Activated CD4-positive, alpha-beta T cell treated with anti-CD3 and anti-CD28 coated beads, Interleukin-2, amount 50 U/mL, for 1 hour (primary cell): Measurements from ENCODE around the gene SLC24A4.

ENCODE experiments used
- DNase-seq: peaks from one replicate; pipeline ENCODE4 v3.0.0-alpha.2; 2020

SLC24A4 gene

DNA sequence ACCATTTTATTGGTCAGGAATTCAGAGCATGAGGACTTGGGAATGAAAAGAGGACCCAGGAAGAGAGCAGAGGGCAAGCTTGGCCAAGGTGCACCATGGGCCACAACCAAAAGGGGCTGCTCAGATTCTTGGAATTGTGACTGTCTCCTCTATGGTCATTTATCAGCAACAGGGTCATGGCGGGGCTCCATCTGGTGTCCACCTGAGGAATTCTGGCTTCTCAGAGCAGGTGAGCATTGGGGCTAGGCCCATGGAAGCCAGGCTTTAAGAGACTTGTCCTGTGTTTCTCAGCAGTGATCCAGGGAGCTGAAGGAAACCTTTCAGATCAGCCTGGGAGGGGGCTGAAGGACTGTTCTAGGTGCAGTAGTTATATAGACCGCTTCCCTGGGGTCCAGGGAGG is 188.0 kb downstream of the SLC24A4 start:
- DNase-seq, result no peak

DNA sequence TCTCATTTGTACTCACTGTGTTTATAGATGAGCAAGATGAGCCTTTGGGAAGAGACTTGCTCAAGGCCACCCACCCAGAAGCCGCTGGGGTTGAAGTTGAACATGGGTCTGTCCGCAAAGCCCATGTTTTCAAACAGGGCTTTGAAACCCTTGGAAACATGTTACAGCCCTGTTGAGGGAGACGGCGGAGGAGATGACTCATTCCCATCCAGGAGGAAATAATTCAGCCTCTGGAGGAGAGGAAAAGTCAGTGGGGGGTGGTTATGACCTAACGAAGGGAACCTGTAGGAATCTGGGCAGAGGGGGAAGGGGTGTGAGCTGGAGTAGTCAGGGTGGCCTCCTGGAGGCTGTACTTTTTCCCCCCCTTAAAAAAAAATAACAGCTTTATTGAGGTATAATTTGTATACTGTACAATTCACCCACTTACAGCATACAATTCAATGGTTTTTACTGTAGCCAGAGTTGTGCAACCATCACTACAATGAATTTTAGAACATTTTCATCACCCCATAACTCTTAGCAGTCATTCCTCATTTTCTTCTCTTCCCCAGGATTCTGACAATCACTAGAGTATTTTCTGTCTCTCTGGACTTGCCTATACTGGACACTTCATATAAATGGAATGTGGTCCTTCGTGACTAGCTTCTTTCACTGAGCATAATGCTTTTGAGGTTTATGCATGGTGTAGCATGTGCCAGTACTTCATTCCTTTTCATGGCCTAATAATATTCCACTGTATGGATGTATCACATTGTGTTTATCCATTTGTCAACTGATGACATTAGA is 188.7 kb downstream of the SLC24A4 start:
- no peak for DNase-seq

DNA sequence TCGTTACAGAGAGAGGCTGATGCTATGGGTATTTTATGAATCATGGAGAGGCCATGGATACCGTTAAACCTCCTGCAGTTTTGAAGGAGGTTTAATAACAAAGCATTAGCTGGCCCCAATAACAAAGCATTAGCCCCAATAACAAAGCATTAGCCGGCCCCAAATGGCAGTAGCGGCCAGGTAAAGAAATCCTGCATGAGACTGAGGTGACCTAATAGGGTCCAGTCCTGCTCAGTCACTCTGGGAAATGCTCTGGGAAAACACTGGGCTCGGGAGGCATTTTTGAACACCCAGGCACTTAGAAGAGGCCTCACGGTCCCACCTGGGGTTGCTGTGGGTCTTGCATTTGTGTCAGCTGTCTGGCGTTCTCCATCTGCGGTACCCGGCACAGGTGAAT is 189.8 kb downstream of the SLC24A4 start:
- no peak for DNase-seq

DNA sequence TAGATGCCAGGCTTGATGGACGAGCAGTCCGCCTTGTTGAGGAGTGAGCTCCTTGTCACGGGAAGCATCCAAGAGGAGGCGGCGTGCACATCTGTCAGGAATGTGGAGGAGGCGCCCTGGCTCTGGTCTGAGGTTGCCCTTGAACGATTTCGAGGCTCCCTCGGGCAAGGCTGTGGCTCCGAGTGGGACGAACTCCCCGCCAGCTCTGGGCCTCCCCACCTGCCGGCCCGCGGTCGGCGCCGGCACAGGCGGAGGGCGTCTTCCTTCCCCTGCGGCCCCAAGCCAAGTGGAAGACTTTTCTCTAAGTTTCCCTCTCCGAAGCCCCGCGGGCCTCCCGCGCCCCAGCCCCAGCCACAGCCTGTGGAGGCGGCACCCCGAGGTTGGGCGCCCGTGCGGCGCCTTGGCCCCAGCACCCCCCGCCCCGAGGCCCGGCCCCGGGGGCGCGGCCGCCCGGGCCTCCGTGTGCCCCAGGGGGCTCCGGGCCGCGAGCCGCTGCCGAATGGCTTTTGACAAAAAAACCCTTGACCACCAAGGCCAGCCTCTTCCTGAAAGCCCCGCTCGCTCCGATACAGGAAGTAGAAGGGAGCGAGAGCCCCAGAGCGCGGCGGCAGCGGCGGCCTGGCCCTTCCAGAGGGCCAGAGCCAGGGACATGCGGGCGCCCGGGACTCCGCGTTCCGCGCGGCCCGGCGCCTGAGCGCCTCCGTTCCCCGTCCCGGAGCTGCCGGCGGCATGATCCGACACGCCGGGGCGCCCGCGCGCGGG is 190.4 kb downstream of the SLC24A4 start, which contains the start of gene RIN3:
TSS of gene RIN3 (plus strand) at position 578 of the 762 bp plus-strand sequence. CDS start at position 730, 152 bp downstream.
- DNase-seq, result peak; percentile 16

DNA sequence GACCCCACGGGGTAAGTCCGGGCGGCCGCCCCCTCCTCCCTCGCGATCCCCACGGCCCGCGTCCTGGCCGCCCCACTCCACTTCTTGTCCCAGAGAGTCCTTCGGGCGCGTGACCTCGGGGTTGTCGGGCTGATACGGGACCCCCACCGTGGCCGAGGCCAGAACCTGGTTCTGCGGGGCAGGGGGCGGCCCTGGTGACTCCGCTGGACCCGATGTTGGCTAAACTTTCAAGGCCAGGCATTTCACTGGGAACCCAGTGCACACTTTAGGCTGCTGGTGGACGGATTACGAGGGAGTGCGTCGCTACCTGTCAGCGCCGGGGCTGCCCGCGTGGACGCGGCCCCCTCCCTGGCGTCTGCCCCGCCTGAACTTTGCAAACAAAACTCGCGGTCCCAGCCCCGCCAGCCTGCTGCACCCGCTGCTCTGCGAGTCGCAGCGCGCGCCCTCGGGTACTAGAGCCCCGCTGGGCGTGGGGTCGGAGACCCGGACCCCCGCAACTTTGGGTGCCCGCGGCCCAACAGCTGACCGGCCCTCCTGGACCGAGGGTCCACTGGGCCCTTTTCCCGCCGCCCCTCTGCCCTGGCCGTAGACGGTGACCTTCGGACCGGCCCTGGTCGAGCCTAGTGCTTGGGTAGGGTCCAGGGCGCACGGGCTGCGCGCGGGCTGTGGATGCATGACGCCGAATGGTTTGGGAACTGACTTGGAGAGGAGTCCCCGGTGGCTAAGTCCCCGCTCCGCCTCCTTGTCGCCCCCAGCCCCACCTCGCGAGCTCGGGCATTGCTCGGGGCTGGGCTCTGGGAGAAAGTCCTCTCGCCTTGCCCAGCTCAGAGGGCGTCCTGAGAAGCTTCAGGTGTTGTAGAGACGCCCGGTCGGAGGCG is 191.2 kb downstream of the SLC24A4 start:
- DNase-seq, result peak; percentile 28

DNA sequence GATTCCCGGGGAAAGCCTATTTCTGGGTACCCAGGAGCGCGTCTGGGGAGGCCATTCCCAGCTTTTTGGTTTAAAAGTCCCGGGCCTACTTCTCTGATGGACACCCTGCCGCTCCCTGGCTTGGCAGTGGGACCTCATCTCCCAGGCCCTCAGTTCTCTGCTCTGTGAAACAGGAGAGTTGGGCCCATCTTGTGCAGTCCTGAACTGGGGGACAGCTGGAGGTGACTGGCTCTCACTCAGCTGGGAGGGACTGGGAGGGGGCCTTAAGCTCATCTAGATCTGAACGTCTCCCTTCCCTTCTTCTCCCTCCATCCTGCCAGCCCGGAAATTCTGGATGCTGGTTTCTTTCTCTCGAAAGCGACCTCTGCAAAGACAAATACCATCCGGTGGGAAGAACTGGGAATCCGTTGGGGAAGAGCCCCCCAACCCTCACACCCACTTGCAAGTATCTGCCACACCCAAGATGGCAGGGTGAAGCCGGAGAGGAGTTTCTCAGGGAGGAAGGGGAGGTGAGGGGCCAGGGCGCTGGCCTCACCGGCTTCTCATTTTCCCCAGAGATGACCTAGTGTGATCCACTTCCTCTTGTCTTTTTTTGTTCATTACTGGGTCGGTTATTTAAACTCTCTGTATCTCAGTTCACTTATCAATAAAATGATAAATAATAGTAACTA is 192.0 kb downstream of the SLC24A4 start:
- no peak for DNase-seq

DNA sequence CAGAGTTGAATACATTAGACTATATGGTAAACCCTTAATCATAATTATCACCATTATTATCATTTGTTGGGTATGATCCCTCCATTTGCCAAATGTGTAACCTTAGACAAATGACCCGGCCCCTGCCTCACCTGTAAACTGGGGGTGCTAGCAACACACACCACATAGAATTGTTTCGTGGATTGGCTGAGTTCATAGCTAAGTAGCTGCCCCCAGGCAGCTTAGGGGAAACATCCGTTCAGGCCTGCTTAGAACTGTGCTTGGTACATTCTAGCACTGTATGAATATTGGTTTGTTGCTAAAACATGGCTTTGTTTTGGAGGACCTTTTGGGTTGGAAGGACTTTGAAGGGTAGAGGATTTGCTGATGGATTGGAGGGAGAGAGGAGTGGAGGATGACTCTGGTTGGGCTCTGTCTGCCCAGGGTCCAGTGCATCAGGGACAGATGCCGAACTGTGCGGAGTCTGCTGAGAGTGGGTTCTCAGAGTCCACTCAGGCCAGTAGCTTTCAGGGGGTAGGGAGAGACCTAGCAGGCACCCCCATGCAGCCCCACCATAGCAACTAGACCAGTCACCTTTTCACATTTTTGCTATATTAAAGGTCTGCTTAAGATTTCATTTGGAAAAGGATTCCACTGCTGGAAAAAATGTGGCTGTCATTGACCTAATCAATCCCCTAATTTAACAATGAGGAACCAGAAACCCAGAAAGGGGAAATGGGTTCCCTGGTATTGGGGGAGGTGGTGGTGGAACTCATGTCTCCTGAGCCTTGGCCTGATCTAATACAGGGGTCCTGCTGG is 192.8 kb downstream of the SLC24A4 start:
- no peak for DNase-seq

DNA sequence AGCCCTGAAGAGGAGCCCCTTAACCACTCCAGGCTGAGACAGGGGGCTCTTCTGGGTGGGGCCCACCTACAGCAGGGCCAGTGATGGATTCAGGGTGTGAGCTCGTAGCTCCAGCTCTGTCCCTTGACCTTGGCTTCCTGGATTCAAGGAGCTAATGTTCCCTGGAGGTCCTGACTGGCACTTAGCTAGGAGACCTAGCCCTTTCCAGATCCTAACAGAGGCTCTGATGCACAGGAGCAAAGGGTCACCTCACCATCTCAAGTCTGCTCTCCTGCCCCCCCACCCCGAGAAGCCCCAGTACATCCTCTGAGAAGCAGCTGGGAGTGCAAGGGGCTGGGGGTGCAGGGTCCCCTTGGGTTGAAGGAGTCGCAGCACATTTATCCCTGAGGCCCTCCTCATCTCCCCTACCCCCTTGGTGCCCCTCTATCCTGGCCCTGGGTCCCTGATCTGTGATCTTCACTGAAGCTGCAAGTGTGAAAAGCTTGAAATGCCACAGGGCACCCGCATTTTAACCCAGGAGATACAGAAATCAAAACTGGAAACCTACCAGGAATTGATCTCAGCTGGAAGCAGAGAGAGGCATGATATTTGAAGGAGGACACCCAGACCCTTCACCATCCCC is 193.5 kb downstream of the SLC24A4 start:
- no peak for DNase-seq

DNA sequence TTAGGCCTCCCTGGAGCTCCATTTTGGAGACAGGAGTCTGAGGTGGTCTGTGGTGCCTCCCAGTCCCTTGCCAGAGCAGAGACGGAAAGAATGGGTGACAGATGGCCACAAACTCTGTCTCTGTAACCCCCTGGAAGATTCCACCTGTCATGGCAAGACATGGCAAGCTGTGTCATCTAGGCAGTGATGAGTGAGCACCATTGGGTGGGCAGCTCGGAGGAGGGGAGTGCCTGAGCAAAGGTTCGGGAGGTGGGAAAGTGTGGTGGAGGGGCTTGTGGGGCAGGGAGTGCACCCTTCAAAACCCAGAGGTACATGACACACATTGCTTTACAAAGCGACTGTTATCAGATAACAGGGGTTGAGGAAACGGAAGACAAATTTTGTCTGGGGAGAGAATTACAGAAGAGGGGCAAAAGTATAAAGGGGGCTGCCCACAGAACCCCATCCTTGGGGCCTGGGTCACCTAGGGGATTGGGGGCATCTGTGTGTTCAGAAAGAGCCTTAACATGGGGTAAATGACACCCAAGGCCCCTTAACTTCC is 194.1 kb downstream of the SLC24A4 start:
- DNase-seq, result no peak

DNA sequence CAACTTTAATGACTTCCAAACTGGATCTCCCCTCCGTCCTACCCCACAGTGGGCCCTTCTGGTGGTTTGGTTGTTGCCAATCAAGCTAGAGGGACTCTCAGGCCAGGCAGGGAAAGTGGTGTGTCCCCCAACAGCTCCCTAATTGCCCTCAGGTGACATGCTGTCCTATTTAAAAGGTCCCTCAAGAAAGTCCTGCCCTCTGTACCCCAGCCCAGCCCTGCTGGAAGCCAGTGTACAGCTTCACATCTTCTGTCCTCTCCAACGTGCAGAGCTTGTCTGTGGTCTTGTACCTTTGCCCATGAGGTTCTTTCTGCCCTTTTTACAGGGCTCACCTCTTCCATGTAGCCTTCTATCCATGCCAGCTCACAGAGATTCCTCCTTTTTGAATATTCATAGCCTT is 194.8 kb downstream of the SLC24A4 start:
- DNase-seq, result no peak

DNA sequence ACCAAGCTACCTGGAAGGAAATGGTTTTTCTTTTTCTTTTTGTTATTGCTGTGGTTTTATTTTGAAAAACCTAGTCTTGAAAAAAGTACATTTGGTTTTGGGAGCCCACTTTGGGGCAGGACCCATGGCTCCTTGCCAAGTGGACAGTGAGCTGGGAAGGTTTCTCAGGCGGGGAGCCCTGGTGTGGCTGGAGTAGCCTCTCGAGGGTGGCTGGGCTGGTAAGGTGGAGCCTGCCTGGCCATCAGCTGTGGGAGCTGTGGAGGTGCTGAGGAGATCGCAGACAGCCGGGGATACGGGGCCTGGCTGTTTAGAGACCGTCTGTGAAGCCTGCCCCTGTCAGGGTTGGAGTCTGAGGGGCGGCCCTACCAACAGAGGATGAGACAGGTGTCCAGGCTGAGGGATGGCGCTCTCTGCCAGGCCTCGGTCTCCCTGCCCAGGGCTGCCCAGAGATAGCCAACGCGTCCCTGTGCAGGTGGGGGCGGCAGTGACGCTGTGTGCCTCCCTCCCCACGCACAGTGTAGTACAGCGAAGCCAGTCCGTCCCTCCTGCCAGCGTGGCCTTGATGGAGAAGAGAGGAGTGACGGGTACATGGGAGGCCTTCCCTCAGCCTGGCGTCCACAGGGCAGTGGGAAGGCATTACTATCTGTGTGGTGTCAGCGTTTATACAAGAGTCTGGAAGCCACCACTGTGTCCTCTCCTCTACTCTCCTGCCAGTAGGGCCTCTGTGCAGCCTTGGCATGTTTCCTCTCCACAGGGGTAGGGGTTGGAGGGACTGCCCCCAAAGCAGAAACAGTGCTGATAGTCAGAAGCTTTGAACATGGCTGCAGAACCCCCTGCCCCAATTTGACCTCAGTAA is 196.5 kb downstream of the SLC24A4 start:
- no peak for DNase-seq

DNA sequence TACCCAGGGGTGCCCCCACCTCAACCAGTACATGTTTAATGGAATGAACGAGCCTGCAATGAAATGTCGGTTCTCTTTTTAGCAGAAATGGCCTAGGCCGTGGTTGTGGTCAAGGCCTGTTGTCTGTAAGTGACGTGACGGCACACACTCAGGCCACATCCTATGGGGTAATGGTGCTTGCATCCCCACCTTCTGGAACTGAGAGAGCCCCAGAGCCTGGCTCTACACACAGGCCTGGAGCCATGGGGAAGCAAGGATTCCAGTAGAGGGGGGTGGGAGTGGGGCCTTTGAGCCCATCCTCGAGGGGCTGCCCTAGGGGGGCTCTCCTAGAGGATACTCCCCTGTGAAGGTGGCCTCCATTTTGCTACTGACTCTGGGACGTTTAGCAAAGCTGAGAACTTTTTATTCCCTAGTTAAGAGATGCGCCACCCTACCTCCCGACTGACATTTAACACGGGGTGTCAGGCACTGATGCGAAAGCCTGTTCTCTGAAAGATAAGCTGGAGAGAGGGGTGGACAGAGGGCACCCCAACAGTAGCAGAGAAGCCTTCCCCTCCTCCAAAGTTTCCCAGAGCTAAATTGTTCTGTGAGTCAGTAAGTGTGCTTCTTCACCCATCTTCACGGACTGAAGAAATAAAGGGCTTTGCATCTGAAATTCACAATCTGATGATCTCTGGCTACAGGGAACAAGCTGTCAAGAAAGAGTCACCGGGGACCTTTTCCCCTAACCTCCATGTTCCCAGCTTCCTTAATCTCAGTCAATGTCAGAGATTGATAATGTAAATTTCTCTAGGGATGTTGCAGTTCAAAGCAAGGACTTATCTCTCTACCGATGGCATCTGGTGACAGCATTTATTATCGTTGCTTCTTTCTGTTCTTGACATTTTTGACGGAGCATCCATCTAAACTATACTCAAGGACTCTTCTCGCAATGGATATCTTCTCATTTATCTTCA is 197.4 kb downstream of the SLC24A4 start:
- no peak for DNase-seq

DNA sequence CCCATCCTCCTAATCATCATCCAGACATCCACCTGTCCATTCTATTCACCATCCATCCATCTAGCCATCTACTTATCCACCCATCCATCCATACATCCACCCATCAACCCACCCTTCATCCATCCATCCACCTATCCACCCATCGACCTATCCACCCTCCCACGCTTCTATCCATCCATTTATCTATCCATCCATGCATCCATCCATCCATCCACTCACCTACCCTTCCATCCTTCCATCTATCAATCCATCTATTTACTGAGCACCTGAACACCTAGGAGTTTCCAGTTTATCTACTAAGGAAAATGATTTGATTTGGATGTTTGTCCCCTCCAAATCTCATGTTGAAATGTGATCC is 198.1 kb downstream of the SLC24A4 start:
- no peak for DNase-seq

DNA sequence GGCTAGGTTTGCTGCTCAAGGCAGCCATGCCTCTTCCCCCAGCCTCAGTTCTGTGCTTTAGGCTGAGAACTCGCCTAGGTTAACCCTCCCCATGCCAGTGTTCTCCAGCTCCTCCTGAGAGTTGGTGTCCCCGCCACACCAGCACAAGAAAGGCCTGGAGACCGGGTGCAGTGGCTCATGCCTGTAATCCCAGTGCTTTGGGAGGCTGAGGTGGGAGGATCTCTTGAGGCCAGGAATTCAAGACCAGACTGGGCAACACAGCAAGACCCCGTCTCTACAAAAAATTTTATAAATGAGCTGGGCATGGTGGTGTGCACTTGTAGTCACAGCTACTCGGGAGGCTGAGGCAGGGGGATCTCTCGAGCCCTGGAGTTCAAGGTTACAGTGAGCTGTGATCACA is 200.8 kb downstream of the SLC24A4 start:
- no peak for DNase-seq

DNA sequence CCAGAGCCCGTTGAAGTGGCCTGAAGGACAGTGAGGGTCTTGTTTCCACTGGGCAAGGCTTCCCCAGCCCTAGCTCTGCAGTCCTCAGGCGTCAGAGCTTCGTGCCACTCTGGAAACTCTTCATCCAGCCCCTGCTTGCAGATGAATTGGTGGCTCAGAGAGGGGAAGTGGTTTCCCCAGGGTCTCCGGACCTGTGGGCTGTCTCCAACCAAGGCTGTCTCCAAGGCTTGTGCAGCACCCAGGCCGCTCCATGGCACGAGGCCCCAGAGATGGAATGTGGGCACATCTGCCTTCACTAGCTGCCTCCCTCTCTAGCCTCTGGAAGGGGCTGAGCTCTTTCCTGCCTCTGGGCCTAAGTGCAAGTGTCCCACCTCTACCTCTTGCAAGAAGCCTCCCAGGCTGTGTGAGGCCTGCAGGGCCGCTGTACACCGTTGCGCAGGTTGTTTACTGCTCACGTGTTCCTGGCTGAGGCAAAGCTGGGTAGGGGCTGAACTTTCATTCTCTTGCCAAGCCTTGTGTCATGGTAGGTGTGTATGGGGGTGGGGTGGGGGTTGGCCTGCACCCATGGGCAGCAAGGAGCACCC is 201.7 kb downstream of the SLC24A4 start:
- DNase-seq, result no peak

DNA sequence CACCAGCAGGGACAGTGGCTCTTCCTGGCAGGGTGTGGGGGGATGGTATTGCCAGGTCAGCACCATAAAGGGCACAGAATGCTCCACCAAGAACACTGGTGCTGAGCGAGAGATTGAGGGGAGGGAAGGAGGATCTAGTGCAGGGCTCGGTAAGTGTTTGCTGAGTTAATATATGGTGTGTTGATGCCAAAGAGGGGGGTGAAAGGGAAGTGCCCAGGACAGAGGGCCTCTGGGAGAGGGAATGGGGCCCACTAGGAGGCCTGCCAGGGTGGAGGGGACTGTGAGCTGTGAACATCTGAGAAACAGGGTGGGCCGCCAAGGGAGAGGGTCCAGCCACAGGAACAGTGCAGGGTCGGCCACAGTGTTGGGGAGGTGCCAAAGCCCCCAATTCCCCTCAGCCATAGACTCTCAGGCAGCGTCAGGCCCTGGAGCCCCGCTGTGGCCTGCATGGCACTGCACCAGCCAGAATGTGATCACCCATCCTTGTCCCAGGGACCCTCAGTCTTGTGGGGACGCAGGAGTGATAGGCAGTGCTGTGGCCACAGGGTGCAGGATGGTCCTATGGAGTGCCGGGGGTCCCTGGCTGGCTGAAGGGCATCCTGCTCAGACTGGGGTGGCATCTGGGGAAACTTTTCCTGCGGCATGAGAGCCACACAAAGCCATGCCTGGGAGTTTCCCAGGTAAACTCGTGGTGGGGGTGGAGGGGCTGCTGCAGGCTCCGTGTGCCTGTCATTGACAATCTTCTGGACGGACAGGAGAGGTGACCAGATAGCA is 202.5 kb downstream of the SLC24A4 start:
- DNase-seq, result no peak

DNA sequence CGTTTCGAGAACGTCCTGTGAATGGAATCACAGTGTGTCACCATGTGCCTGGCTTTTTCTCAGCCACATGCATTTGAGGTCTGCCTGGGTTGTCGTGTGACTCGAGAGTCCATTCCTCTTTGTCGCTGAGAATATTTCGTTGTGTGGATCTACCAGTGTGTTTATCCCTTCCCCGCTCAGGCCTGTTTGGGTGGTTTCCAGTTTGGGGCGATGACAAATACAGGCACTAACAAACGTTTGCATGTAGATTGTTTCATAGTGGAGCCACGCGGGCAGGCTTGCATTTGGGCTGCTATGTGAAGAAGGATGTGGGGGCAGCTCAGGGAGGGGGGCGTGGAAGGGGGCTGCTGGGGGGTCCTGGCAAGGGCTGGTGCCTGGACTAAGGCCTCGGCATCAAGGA is 204.8 kb downstream of the SLC24A4 start:
- no peak for DNase-seq
